GM21723 (cell line): ENCODE data around the gene SIGLEC10.
"Not testable (repeated sequence)": the region's sequence is repeated elsewhere in the genome, so short reads cannot be mapped to it uniquely, and the experiment has no call there.

Experiments used
- ATAC-seq: cut with Tn5 transposase; IDR thresholded peaks from one replicate; pipeline ENCODE4 v1.9.1; 2021; ENCODE audit warnings: mild to moderate bottlenecking, moderate library complexity; ENCODE audit not compliant: unreplicated experiment

Gene SIGLEC10

DNA sequence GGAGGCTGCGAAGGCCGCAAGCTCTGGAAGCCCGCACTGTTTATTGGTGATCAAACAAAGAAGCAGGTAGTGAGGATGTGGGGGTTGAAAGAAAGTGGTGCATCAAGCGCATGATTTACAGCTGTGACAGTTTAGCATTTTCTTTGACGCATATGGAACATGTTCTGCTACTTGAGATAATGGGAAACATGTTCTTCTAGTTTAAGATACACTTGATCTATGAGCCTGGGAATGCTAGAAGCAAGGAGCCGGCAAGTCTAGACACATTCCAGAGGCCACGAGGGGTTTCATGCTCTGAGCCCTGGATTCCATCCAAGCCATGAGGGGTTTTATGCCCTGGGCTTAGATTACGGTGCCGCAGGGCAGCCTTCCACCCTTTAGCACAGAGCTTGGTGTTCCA, 20.0 kb downstream of the SIGLEC10 start:
- ATAC-seq = not testable (repeated sequence)

DNA sequence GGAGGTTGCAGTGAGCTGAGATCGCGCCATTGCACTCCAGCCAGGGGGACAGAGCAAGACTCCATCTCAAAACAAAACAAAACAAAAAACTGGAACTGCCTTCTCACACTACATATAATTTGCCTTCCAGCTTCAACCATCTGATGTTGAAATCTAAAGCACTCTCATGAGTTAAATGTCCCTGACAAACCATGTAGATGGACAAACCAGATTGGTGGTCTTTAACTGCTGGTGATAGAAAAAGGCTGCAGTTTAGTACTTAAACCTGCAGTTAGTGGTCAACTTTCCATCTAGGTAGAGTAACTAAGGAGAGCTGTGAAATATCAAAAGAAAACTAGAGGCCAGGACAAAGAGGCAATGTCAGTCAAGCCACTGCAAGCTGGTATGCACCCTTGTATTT, 21.3 kb downstream of the SIGLEC10 start:
- ATAC-seq = no peak

DNA sequence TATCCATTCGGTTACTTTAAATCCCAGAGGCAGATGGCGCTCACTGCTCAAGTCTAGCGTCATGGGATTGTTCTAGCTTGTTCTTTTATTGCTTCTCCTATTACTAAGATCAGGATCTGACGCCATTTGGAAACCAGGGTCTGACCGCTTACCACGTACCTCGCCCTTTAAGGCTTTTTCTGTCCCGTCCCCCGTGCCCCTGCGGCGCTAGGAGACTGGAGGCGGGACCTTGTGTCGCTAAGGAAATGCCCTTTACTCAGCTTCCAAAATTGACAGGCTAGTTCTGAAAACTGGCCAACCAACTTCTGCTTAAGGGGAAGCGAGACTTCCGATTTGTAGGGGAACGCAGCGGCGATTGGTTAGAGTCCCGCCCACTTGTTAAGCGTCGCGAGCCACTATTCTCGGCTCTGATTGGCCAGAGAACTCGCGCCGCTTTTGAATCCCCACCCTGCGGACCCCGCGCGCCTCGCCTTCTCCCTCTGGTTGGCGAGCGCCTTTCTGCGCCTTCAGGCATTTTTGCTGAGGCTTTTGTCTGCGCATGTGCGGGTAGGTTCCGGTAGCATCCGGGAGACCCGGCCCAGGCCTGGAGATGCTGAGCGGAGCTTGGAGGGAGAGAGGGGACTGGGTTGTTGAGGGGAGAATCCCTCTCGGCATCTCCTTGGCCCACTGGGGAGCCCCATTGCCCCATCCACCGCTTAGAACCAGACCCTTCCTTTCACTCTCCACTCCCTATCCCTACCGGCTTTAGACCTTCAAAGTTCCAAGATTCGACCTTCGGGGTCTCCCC, 23.2 kb downstream of the SIGLEC10 start:
- ATAC-seq = peak; percentile 86

DNA sequence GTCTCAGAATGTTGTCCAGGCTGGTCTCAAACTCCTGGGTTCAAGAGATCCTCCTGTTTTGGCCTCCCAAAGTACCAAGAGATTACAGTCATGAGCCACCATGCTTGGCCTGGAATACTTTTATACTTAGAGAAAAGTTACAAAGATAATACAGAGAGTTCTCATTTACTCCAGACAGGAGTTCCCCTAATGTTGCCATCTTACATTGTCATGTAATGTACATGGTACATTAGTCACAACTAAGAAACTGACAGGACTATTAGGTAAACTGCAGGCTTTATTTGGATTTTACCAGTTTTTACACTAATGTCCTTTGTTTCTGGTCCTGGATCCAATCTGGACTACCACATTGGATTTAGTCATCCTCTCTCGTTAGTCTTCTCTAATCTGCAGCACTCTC, 24.7 kb downstream of the SIGLEC10 start:
- ATAC-seq = no peak

DNA sequence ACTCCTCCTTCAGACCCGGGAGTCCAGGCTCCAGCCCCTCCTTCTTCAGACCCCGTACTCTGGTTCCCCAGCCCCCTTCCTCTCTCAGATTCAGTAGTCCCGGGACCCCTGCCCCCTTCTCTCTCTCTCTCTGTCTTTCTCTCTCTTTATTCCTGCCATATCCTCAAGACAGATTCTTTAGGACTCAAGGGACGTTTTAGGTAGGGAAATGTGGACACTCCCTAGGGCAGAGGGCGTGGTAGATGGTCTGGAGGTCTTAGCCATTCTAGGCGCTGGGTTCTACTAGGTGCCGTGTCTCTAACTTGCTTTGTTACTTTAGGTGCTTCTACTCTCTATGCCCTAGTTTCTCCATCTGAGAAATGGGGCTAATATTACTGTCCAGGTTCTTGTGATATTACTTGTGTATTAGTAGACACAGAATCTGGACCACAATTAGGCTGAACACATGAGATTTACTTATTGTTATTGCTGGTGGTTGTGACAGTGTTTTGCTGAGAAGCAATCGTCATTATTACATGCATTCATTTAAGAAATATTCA, 26.3 kb downstream of the SIGLEC10 start:
- no peak for ATAC-seq

DNA sequence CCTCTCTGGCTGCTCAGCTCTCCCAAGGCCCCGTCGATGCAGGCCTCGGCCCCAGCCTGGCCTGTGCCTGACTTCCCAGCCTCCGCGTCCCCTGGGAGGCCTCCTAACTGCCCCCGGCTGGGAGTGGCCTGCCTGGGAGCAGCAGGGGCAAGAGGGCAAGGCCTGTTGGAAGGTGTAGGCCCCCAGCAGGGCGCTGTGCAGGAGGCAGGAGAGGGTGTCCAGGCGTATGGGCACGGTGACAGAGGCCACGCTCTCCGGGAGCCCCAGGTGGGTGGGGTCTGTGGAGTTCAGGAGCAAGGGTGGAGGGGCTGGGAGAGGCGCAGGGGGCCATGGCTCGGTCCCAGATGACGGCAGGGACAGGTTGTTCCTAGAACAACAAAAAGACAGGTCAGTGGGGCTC, 28.3 kb downstream of the SIGLEC10 start:
- no peak for ATAC-seq

DNA sequence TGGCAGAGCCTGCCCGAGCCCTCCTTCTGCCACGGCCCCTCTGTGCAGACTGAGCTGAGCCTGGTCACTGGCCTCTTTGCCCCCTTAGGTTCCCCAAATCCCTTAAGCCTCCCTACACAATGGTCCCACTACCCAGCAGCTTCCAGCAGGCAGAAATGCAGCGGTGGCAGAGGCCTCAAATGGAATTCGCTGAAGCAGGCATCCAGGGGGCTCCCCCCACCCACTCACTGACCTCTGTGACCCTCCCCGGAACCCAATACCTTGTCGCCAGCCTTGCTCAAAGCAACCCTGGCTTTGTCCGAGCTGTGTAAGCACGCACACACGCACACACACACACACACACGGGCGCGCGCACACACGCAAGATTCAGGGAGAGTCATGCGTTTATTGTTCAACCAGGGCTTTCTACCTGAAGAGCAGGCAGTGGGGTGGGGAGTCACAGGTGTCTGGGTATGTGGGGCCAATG, 29.5 kb downstream of the SIGLEC10 start, which contains the start of gene LIM2:
TSS of gene LIM2 (minus strand) at position 51 of the 466 bp plus-strand sequence. CDS start 531 bp downstream, outside the sequence.
- ATAC-seq = no peak

DNA sequence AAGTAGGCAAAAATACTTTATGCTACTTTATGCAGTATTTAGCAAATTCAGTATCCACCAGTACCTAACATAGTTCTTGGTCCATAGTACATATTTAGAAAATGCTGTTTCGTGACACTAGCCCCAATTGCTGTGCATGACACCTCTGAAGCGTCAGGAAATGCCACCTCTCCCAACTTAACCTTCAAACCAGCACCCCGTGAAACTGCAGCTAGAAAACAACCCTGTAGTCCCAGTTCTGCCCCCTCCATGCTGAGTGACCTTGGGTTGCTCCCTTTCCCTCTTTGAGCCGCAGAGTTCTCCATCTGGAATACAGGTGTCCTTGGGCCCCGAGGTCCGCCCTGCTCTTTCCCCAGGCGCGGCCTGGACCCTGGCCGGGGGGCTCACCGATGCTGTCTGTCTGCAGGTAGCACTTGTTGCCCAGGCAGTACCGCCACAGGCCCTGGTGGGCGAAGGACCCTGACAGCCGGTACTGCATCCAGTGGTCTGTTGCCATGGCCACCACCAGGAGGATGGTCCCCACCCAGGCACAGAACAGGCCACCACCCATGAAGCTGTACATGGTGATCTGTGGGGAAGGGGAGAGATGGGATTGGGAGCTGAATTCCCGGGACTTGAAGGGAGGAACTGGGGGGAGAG, 30.4 kb downstream of the SIGLEC10 start:
- no peak for ATAC-seq

DNA sequence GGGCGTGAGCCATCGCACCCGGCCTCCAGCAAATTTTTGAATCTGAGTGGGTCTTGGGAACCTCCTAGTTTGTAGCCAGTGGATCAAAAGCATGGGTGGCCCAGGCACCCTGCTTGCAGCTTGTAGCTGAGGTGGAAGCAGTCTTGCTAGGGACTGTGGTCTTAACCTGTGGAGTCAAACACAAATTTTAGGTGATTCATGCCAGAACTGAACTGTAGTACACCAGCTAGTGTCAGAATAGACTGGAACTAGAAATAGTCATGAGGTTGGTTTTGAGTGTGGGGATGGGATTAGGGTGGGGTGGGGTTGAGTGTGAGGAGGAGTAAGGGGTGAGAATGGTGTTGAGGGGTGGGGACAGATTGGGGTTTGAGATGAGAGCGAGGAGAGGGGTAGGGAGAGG, 35.4 kb downstream of the SIGLEC10 start:
- ATAC-seq = no peak

DNA sequence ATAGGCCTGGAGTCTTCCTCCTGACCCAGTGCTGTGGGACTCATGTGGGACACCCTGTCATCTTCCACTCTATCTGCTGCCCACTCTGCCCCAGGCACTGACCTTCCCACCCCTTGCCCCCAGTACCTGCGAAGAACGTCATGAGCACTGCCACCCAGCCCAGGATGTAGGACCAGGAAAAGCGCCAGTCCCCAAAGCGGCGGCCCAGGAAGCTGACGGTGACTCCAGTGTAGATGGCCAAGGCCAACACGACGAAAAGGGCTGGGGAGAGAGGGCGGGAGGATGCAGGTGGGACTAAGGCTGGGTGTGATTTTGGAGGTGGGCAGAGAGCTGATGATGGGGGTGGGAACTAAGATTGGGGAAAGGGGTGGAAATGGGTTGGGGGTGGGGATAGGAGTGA, 37.1 kb downstream of the SIGLEC10 start:
- ATAC-seq = no peak

DNA sequence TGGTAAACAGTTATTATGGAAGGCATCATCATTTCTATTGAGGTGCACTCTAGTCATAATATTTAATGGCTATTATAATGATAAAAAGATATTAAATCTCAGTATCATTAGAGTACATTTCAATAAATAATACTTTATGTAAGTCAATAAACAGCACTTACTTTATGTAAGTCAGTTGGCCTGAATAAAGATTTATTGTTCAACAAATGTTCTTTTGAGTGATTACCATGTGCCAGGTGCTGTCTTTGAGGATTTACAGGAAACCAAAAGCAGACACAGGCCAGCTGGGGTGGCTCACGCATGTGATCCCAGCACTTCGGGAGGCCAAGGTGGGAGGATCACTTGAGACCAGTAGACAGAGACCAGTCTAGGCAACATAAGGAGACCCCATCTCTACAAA, 40.0 kb downstream of the SIGLEC10 start:
- ATAC-seq = no peak

DNA sequence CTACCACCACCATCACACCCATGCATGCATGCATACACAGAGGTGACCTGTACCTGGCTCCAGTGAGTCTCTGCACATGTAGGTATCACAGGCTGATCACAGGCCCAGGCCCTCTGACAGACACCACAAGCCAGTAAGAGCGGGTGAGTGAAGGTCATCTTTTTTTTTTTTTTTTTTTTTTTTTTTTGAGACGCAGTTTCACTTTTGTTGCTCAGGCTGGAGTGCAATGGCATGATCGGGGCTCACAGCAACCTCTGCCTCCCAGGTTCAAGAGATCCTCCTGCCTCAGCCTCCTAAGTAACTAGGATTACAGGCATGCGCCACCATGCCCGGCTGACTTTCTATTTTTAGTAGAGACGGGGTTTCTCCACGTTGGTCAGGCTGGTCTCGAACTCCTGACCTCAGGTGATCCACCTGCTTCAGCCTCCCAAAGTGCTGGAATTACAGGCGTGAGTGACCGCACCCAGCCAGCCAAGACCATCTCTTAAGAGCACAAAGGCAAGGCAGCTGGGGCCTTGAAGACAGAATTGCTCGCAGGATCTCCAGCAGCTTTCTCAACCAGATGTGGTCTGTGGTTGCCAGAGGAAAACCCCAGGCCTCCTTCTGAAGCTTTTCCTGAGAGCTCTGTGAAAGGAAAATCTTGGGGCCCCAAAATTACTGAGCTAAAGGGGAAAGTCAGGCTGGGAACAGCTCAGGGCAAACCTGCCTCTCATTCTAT, 41.8 kb downstream of the SIGLEC10 start:
- no peak for ATAC-seq

DNA sequence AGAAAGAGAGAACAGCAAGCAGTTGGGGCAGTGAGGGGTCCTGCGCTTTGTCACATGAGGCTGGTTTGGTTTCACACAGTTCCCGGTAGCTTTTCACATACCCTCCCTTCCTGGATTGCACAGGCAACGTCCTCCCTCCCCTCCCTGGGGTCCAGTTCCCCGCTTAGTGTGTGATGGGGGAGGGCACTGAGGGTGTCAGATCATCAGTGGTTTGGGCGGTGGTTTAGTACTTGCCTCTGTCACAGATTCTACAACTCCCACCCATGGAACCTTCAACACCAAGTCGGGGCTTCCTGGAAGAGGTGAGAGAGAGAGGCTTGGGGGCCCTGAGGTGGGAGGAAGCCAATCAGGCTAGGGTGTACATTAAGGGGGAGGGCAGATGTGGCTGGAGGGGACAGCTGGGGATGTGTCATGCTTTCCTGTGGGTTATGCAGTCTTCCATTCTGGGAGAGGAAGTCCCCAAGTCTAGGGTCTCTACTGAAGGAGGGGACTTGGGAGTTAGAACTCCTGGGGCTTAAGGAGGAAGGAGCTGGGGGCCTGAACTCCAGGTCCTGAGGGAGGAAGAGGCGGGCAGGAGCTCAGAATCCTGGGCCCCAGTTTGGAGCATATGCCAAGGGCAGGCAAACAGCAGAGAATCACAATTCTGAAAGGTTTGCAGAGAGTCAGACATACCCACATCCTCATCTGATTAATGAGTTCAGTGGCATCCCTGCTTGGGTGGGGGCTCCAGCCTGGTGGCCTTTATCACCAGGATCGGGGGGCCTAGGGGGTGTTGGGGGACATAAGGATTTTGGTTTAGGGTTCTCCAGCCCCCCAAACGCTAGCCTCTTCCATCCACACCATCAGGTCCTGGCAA, 44.6 kb downstream of the SIGLEC10 start, which contains the start of gene NKG7:
TSS of gene NKG7 (minus strand) at position 6 of the 856 bp plus-strand sequence. CDS start 119 bp downstream, outside the sequence.
- no peak for ATAC-seq

DNA sequence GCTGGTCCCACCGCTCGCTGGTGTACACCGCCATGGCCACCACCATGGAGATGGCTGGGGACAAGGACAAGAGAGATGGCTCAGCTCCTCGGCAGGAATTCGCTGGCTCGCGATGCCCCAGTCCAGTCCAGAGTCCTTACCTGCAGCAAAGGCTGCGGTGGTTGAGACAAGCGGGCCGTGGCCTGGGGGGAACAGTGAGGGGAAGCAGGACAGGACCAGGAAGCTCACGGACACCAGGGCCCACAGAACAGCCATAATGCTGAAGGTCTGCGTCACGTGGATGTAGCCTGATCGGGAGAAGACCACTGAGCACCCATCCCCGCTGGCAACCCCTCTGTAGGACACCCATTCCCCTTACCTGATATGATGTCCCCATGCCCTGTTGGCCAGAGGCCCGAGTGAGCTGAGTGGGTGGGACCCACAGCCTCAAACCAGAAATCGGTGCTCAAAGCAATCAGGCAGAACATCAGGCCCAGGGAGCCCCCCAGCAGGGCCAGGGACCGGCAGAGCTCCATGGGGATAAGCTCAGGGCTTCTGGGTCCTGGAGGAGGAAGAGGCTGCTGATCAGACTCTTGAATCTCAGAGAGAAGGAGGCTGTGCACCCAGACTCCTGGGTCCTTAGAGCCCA, 45.3 kb downstream of the SIGLEC10 start:
- ATAC-seq = no peak

DNA sequence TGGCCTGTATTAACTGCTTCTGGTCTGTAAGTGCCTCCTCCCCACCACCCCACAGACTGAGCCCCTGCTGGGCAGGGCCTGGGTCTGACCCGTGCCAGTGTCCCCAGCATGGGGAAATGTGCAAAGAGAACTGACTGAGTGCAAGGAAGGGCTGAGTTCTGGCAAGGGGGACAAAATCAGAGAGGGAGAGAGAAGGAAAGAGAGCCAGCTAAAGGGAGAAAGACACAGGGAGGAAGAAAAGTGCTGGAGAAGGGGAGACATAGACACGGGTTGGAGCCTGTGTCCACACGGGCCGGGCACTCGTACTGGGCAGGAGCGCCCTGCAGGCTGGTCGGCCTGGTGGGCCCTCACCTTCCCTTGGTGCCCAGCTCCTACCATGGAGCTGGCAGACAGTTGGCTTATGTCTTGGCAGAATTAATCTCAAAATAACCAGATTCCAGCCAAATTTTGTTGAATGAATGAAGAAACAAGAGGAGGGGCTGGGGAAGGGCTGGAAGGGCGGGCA, 46.2 kb downstream of the SIGLEC10 start:
- no peak for ATAC-seq

DNA sequence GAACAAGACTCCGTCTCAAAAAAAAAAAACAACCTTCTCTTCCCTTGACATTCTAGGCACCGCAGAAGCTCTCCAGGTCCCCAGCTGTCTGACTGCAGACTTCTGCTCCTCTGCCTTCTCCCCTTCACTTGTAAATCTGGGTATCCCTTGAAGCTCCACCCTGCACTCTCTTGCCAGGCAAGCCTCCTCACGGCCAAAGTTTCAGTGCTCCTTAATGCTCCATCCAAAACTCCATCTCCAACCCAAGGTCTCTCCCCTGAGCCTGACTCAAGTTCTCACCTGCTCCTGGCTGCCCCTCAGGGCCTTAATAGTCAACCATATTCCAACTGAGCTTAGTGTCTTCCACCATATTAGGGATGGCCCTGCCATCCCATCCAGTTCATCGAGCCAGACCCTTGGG, 47.2 kb downstream of the SIGLEC10 start:
- ATAC-seq = no peak

DNA sequence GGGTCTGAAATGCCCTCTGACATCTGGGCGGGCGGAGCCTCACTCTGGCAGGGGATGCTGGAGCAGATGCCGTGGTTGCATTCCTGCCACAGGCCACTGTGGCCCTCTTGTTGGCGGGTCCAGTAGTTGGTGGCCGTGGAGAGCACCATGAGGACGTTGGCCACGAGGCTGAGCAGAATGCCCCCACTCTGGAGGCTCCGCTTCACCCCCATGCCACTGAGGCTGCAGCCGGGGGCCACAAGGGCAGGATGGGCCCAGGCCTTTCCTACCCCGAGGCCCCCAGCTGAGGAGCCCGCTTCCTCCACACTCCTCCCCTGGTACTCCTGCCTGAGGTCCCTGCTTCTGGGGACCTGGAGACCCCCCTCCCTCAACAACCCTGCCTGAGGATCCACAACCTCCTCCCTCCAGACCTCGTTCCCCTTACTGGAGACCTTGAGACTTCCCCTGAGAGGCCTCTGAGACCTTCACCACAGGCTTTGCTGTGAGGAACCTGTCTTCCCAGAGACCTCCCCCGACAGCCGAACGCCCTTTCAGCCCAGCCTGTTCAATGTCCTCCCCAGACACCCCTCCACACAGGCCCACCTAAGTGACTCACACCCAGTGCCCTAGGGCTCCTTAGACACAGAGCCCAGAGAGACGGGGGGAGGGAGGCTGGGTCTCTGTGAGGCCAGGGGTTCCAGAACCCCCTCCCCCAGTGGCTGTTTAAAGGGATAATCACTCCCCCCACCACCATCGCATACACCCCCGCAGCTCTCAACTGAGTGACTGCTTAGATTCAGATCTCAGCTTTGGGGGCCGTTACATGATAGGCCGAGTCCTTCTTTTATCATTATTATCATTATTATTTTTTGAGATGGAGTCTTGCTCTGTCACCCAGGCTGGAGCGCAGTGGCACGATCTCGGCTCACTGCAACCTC, 48.8 kb downstream of the SIGLEC10 start, which contains the start of gene CLDND2:
TSS of gene CLDND2 (minus strand) at position 638 of the 917 bp plus-strand sequence. CDS start at position 212, 426 bp downstream.
- ATAC-seq = no peak

DNA sequence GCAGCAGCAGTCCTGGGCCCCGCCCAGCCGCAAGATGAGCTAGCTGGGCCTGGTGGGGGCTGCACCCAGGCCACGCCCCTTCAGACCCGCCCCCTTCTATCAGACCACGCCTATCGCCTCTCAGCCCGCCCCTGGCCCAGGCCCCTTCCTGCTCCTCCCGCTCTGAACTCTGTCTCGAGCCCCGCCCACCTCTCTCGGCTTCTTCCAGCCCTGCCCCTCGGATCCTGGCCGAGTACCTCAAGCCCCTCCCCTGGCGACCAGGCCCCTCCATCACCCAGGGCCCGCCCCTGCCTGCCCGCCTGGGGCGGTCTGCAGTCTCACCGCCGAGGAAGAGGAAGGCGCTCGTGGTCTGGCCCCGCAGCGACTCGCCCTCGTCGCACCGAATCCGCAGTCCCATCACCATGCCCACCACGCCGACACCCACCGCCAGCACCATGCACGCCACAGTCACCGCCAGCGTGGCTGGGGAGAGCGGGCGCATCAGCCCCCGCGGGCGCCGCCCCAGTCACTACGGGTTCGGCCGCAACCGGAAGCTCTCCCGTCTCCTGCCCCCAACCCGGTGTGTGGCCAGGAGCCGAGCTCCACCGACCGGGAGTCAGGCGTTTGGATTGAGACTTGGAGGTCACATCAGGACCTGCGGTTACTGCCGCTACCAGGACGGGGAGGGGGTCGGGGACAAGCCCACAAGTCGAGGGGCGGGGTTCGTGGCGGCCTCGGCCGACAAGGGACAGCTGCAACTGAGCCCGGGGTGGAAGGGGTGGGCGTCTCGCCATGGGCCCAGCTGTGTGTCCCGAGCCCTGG, 49.7 kb downstream of the SIGLEC10 start:
- ATAC-seq = peak; percentile 74
